Stimulated activated CD8-positive, alpha-beta memory T cell treated with anti-CD3 and anti-CD28 coated beads, Interleukin-15, amount 100 ng/mL, for 1 hour (primary cell): Measurements from ENCODE around the gene PEX16.

Experiments
- DNase-seq: peaks from one replicate; pipeline ENCODE4 v3.0.0-alpha.2; 2020; ENCODE audit warnings: low read depth

PEX16 gene

DNA sequence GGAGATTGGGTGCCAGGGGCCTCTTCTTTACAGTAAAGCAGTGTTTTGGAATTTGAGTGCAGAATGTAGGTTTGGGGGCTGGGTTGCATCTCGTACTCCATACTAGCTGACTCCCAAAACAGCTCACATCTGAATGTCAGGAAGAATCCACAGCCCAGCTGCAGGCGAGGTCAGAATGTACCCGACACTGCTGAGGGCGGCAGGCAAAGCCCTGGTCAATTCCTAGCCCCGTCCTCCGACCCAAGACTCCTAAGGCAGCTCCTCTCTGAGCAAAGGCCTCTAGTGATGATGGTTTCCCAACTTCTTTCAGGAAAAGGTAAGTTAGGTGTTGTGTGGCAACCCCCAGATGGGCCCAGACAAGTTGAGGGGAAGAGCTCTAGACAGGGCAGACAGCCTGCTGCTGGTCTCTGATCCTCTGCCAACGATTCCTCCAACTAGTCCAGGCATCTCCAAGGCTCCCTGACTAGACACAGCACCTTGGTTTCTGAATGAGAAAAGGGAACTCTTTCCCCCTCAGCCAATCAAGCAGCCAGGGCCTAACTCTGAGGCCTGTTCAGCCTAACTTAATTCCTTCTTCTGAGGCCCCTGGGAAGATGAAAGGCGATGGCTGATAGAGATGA lies 13.4 kb upstream of the PEX16 start:
- no peak for DNase-seq

DNA sequence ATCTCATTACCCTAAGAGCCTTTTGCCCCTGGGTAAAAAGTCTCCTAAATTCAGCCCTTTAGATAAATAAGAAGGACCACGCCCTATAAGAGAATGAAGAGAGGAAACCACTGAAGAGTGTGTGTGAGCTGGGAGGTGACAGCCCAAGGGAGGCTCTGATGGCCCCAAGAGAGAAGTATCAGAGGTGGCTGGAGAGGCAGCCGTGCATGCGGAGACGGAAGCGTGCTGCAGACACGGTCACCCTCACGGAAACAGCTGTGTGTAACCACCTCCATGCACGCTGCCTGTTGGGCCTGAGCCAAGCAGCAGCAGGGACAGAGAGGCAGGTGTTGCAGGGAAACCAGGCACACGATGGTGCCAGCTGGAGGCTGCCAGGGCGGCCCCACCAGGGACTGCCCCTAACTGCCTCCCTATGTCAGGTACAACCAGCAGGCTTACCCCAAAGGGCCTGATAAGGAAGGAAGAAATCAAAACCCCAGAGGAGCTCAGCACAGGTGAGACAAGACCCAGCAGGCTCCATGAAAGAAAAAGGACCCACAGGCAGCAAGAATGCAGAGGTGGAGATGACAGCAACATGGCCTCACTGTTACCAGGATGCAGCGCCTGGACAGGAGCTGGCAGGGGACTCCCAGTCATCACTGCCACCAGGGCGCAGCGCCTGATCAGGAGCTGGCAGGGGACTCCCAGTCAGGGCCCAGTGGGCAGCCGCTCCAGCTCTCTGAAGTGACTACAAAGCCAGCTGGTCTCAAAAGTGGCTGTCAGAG lies 12.5 kb upstream of the PEX16 start:
- no peak for DNase-seq

DNA sequence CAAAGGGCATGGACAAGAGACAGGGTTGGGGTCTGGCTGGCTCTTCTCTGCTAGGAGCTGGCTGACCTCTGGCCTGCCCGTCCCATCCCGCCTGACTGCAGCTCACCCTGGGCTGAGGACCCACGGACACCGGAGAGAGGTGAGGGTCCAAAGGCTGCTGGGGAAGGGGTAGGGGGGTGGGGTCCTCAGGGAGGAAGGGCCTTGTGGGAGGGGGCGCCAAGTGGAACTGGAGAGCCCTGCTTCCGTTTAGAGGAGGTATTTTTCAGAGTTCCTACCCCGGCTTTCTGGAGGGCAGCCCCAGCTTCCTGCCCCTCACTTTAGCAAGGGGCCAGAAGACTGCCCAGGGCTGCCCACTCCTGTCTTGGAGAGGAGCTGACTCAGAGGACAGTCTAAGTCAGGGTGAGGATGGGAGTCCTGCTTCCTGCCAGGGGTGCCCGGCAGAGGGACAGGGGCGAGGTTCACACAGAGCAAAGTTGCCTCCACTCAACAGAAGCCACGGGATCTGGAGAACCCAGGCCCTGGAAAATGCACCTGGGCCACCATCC lies 11.9 kb upstream of the PEX16 start:
- no peak for DNase-seq

DNA sequence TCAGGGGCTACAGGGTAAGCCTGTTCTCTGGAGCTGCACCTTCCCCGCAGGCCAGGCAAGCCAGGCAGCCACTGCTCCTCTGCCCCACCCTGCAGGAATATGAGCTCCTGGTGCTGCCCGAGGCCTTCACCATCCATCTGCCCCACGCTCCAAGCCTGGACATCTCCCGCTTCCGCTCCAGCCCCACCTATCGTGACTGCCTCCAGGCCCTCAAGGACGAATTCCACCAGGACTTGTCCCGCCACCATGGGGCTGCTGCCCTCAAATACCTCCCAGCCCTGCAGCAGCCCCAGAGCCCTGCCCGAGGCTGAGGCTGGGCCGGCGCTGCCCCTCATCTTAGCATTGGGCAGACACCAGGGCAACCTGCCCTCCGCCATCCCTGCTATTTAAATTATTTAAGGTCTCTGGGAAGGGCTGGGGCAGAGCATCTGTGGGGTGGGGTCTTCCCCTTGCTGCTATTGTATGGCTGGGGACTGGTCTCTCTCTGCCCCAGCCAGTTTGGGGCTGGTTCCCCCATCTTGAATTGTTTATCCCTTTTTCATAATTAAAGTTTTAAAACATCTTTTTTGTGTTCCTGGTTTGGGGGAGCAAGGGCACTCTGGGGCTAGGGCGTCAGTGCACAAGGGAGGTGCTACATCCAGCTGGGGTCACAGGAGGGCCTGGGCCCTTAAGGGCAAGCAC lies 11.0 kb upstream of the PEX16 start:
- DNase-seq, result no peak

DNA sequence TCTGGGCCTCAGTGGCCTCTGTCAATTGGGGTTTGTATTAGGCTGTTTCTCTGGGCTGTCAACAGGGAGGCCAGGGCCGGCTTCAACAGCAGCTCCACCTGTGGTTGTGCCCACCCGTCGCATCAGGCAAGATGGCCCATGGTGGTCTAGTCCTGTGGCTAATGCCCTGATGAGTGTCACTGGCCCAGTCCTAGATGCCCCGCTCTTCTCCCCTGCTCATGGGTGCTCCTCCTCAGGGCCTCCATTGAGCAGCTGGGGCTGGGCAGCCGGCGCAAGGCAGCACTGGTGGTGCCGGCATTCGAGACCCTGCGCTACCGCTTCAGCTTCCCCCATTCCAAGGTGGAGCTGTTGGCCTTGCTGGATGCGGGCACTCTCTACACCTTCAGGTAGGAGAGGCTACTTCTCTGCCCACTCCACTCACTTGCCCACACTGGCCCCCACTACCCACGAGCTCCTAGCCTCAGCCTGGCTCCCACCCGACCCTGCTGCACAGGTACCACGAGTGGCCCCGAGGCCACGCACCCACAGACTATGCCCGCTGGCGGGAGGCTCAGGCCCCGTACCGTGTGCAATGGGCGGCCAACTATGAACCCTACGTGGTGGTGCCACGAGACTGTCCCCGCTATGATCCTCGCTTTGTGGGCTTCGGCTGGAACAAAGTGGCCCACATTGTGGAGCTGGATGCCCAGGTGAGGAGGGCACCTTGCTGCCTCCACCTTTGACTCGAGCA lies 10.2 kb upstream of the PEX16 start:
- no peak for DNase-seq

- no peak for DNase-seq
These were observed 9.6 kb upstream of the PEX16 start for GRCh38 chr11:45927332-45927683.

DNA sequence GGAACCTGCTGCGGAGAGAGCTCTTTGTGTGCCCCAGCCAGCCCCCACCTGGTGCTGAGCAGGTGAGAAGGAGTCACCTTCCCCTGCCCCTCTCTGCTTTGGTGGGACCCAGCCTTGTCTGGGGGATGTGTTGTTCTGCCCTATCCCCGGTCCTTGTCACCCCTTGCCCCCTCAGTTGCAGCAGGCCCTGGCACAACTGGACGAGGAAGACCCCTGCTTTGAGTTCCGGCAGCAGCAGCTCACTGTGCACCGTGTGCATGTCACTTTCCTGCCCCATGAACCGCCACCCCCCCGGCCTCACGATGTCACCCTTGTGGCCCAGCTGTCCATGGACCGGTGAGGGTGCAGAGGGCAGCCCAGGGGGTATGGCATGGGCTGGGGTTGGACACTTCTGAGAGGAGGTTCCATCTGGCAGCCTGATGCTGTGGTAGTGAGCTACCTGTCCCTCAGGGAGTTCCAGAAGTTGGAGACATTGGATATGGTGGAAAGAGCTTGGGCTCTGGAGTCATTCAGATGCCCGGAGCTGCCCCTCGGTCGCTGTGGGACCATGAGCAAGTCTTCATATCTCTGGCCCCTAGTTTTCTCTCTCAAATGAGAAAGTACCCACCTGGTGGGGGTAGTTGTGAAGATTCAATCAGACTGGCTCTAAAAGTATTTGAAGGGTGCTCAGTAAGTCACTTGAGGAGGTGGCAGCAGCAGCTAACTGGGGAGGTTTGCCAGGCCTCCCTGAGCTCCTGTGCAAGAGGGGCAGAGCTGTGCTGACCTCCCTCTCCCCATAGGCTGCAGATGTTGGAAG lies 9.1 kb upstream of the PEX16 start:
- no peak for DNase-seq

- DNase-seq, result no peak
These were observed 8.3 kb upstream of the PEX16 start for GRCh38 chr11:45926001-45926401.

DNA sequence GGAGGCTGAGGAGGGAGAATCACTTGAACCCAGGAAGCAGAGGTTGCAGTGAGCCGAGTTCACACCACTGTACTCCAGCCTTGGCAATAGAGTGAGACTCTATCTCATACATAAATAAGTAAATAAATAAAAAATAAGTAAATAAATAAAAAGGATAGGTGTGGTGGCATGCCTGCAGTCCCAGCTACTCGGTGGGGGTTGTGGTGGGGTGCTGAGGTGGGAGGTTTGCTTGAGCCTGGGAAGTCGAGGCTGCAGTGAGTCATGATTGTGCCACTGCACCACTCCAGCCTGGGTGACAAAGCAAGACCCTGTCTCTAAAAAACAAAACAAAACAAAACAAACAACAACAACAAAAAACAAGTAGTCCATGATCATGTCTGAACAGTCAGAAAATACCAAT lies 7.9 kb upstream of the PEX16 start:
- DNase-seq, result no peak

DNA sequence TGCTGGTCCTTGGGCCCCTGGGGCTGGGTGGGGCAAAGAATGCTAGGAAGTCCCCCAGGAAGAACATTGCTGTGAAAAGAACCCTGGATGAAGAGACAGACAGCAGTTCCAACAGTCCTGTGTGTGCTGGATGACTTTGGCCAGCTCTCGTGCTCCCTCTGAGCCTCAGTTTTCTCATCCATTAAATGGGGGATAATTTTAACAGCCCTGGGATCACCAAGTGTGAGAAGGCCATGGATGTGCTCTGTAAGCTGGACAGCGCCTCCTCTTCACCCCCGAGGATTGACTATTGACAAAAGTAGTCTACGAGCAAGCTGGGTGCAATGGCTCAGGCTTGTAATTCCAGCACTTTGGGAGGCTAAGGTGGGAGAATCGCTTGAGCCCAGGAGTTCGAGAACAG lies 7.2 kb upstream of the PEX16 start:
- DNase-seq, result no peak

GRCh38 chr11:45924036-45924915 lies 6.6 kb upstream of the PEX16 start:
- DNase-seq, result no peak

DNA sequence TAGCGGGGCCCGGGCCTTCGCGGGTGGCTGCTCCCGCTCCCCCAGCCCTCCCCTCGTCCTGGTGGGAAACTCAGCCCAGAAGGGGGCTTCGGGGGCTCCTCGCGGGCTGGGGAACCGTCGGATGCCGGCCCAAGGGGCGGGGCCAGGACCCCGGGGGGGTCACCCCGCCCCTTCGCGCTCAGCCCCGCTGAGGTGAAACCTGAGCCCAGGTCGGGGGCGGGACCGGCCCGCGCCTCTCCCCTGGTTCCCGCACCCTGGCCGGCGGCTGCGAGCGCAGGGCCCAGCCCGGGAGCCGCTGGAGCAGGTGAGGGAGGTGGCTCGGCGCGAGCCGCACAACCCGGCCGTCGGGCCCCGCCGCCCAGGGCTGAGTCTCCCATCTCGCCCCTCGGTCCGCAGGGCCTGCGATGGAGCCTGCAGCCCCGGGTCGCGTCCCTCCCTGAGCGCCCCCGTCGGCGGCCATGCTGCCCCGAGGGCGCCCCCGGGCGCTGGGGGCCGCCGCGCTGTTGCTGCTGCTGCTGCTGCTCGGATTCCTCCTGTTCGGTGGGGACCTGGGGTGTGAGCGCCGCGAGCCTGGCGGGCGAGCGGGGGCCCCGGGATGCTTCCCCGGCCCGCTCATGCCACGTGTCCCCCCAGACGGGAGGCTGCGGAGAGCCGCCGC lies 4.9 kb upstream of the PEX16 start, which contains the start of gene LARGE2:
LARGE2 (plus strand) TSS at position 232 of the 658 bp plus-strand sequence; CDS start at position 459, 227 bp downstream.
- DNase-seq, result no peak

GRCh38 chr11:45921561-45922424 lies 4.1 kb upstream of the PEX16 start:
- no peak for DNase-seq

DNA sequence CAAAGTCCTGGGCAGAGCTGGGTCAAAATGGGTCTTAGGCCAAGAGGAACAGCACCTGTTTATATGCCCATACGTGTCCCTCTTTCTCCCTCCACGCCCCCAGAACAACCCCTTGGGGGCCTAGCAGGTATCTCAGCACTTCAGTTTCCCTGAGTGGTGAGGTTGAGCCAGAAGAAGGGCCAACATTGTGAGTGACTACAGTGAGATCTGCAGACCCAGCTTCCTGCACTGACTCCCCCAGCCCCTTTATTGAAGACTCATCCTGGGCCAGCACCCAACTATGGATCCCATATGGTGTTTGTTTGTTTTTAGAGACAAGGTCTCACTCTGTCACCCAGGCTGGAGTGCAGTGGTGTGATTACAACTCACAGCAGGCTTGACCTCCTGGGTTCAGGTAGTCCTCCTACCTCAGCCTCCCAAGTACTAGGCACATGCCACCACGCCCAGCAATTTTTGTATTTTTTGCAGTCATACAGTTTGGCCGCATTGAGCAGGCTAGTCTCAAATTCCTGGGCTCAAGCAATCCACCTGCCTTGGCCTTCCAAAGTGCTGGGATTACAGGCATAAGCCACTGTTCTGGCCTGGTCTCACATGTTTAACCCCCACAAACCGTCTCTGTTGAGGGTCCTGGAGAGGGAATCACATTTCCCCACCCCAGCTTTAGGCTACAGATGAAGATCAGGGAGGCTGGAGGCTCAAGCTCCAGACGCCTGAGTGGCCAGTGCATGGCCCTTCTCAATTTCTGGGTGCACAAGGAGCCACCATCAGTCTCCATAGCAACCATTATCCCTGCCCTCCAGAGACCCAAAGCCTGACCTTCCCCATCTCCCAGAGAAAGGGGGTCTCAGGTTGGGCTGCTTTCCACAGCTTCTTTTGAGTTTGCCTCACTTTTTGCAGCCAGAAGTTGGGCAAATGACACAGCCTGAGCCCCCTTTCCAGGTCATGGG lies 3.1 kb upstream of the PEX16 start:
- no peak for DNase-seq

DNA sequence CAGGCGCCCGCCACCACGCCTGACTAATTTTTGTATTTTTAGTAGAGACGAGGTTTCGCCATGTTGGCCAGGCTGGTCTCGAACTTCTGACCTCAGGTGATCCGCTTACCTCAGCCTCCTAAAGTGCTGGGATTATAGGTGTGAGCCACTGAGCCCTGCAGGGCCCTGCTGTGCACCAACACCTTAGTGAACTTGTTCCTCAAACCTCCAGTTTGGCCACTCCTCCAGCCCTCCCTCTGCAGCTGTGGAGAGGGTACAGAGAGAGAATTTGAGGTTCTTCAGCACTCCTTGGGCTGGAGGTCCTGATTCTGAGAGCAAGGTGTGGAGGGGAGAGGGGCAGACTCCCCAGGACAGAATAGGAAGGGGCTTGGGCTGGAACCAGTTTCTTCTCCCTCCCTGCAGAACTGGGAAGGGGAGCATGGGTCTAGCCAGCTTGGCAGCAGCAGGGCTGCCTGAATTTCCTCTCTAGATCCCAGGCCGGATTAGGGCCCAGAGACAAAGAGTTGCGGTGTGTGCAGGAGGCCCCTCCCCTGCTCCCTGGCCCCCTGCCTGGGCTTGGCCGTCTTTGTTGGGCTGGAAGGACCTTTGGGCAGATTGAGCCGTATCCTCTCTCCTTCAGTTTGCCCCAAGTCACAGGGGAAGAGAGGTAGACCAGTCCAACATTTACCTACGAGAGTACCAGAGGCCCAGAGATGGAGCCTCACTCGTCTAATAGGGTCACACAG lies 2.3 kb upstream of the PEX16 start:
- DNase-seq, result no peak

DNA sequence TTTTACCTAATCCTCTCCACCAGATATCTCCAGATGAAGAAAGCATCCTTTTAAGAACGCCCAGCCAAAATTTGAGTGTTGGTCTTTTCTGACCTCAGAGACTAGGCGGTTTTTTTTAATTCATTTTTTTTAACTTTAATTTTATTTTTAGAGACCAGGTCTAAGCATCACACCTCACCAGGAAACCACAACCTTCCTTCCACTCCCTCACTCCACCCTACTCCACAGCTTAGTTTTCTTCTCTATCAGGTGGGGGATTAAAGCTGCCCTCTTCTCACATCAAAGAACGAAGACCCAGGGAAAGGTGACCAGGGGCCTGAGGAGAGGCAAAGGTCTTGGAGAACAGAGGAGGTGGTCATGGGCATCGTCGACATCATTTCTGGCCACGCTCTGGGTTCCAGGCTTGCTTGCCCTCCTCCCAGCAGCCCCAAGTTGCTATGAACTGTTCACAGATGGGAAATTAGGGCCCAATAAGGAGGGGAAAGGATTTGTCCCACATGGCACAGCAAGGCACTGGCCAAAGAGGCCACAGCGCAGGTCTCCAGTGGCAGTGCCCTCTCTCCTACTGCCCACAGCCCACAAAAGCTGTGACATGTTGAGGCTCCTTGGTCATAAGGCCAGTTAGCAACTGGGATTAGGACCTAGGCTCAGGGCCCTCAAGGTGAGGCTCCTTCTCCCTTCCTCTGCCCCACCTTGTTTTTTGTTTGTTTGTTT lies 1.4 kb upstream of the PEX16 start:
- no peak for DNase-seq
